HCT116 (cell line): ENCODE measurements around the gene HSPA4.

ENCODE experiments used
- CBX3 ChIP-seq: IDR thresholded peaks from 2 replicates; pipeline ENCODE4 v1.6.1; 2012; ENCODE audit warnings: low read depth
- CEBPB ChIP-seq: IDR thresholded peaks from 2 replicates; pipeline ENCODE4 v1.6.1; 2012; ENCODE audit warnings: low read depth
- CTCF ChIP-seq, 3 experiments: fragments of 200-600 bp in 1 of 3; sonication (generic) in 1 of 3; IDR thresholded peaks in 2 of 3; conservative IDR thresholded peaks in 1 of 3; 2 replicates each; pipeline ENCODE4 v1.5.1; 2012 to 2017; ENCODE audit warnings: low read depth in 2 of 3, low read length in 2 of 3, antibody characterized with exemption in 1 of 3, borderline replicate concordance in 1 of 3, control low read depth in 1 of 3, mild to moderate bottlenecking in 1 of 3, mixed read lengths in 1 of 3, mixed run types in 1 of 3, moderate library complexity in 1 of 3; ENCODE audit not compliant: insufficient read depth in 1 of 3
- EZH2 ChIP-seq: fragments of 200-600 bp; sonication (generic); IDR thresholded peaks from 2 replicates; pipeline ENCODE4 v1.6.1; 2017; ENCODE audit warnings: antibody characterized with exemption, mixed run types
- EZH2phosphoT487 ChIP-seq: fragments of 200-600 bp; IDR thresholded peaks from 2 replicates; pipeline ENCODE4 v1.6.1; 2018; ENCODE audit warnings: antibody characterized with exemption, borderline replicate concordance
- POLR2AphosphoS5 ChIP-seq: IDR thresholded peaks from 2 replicates; pipeline ENCODE4 v1.6.1; 2011; ENCODE audit warnings: mild to moderate bottlenecking, low read depth, low read length, moderate library complexity
- RAD21 ChIP-seq: IDR thresholded peaks from 2 replicates; pipeline ENCODE4 v1.6.1; 2012; ENCODE audit warnings: low read depth, mild to moderate bottlenecking
- SIN3A ChIP-seq: IDR thresholded peaks from 2 replicates; pipeline ENCODE4 v1.6.1; 2012; ENCODE audit warnings: low read depth
- SP1 ChIP-seq: IDR thresholded peaks from 2 replicates; pipeline ENCODE4 v1.6.1; 2012; ENCODE audit warnings: low read depth

GRCh38 chr5:133117166-133117911 lies 65.5 kb downstream of the HSPA4 start:
- TF ChIP-seq CTCF (IDR thresholded peaks at IDR 0.05 in 2 of 3, conservative IDR thresholded peaks at IDR 0.05 in 1 of 3; ENCODE audit: borderline replicate concordance in 1 of 3, insufficient read depth in 1 of 3, low read depth in 2 of 3, low read length in 2 of 3) (no peak), SP1 (no peak), EZH2phosphoT487 (no peak), CEBPB (no peak), EZH2 (no peak), SIN3A (no peak), POLR2AphosphoS5 (no peak), CBX3 (no peak), RAD21 (no peak)
